Measurements from ENCODE around the gene NKX6-2.

The NKX6-2 gene

GRCh38 chr10:132813001-132813401, 27.1 kb upstream of the NKX6-2 start:
- TF ChIP-seq POLR2A (IDR thresholded peaks at IDR 0.05; ENCODE audit: extremely low read depth, insufficient read length) = no peak
- TF ChIP-seq CTCF (IDR thresholded peaks at IDR 0.05; ENCODE audit: low read depth, low read length) = no peak
- TF ChIP-seq MAX (IDR thresholded peaks at IDR 0.05; ENCODE audit: low read depth, low read length) = no peak
- no peak for TF ChIP-seq MYC (IDR thresholded peaks at IDR 0.05; ENCODE audit: low read depth, low read length)
- no peak overlapping the region for H3K4me3 ChIP-seq (ENCODE audit: low read depth, low read length)
- DNase-seq (ENCODE audit: low read depth) = no peak

- no peak for TF ChIP-seq MYC (IDR thresholded peaks at IDR 0.05; ENCODE audit: low read depth, low read length)
- no peak for TF ChIP-seq MAX (IDR thresholded peaks at IDR 0.05; ENCODE audit: low read depth, low read length)
- TF ChIP-seq POLR2A (IDR thresholded peaks at IDR 0.05; ENCODE audit: extremely low read depth, insufficient read length) = no peak
- TF ChIP-seq CTCF (IDR thresholded peaks at IDR 0.05; ENCODE audit: low read depth, low read length) = no peak
- DNase-seq (ENCODE audit: low read depth) = no peak
- no peak overlapping the region for H3K4me3 ChIP-seq (ENCODE audit: low read depth, low read length)
These were observed 26.6 kb upstream of the NKX6-2 start for GRCh38 chr10:132812520-132812919.

- H3K4me3 ChIP-seq (ENCODE audit: low read depth, low read length) = no peak overlapping the region
- no peak for TF ChIP-seq POLR2A (IDR thresholded peaks at IDR 0.05; ENCODE audit: extremely low read depth, insufficient read length)
- TF ChIP-seq MYC (IDR thresholded peaks at IDR 0.05; ENCODE audit: low read depth, low read length) = no peak
- TF ChIP-seq CTCF (IDR thresholded peaks at IDR 0.05; ENCODE audit: low read depth, low read length) = no peak
- no peak for TF ChIP-seq MAX (IDR thresholded peaks at IDR 0.05; ENCODE audit: low read depth, low read length)
- no peak for DNase-seq (ENCODE audit: low read depth)
These were observed 26.0 kb upstream of the NKX6-2 start for GRCh38 chr10:132811891-132812481.

- no peak overlapping the region for H3K4me3 ChIP-seq (ENCODE audit: low read depth, low read length)
- TF ChIP-seq CTCF (IDR thresholded peaks at IDR 0.05; ENCODE audit: low read depth, low read length) = no peak
- TF ChIP-seq MYC (IDR thresholded peaks at IDR 0.05; ENCODE audit: low read depth, low read length) = no peak
- TF ChIP-seq MAX (IDR thresholded peaks at IDR 0.05; ENCODE audit: low read depth, low read length) = no peak
- TF ChIP-seq POLR2A (IDR thresholded peaks at IDR 0.05; ENCODE audit: extremely low read depth, insufficient read length) = no peak
- no peak for DNase-seq (ENCODE audit: low read depth)
These were observed 25.1 kb upstream of the NKX6-2 start for GRCh38 chr10:132810807-132811700.

- TF ChIP-seq MAX (IDR thresholded peaks at IDR 0.05; ENCODE audit: low read depth, low read length) = no peak
- no peak for TF ChIP-seq POLR2A (IDR thresholded peaks at IDR 0.05; ENCODE audit: extremely low read depth, insufficient read length)
- no peak for TF ChIP-seq MYC (IDR thresholded peaks at IDR 0.05; ENCODE audit: low read depth, low read length)
- H3K4me3 ChIP-seq (ENCODE audit: low read depth, low read length) = no peak overlapping the region
- no peak for DNase-seq (ENCODE audit: low read depth)
These were observed 24.3 kb upstream of the NKX6-2 start for GRCh38 chr10:132810141-132810806.
